ENCODE results near the gene CRMP1.

DNA sequence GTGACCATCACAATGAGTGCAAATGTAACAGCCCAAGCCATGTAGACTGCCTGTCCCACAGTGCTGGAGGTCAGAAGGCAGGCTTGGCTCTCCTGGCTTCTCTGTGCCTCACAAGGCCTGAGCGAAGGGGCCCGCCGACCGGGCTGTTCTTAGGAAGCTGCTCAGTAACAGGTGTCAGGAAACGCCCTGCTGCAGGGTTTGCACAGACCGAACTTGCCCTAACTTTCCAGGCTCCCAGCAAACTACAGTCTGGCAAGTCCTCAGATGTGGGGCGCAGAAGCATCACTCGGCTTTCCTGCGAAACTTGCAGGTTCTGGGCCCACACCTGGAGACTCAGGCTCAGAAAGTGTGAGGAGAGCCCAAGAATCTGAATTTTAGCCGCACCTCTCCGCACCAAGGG is 87.6 kb downstream of the CRMP1 start:
- TF ChIP-seq, protein P1, sequence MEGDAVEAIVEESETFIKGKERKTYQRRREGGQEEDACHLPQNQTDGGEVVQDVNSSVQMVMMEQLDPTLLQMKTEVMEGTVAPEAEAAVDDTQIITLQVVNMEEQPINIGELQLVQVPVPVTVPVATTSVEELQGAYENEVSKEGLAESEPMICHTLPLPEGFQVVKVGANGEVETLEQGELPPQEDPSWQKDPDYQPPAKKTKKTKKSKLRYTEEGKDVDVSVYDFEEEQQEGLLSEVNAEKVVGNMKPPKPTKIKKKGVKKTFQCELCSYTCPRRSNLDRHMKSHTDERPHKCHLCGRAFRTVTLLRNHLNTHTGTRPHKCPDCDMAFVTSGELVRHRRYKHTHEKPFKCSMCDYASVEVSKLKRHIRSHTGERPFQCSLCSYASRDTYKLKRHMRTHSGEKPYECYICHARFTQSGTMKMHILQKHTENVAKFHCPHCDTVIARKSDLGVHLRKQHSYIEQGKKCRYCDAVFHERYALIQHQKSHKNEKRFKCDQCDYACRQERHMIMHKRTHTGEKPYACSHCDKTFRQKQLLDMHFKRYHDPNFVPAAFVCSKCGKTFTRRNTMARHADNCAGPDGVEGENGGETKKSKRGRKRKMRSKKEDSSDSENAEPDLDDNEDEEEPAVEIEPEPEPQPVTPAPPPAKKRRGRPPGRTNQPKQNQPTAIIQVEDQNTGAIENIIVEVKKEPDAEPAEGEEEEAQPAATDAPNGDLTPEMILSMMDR (IDR thresholded peaks at IDR 0.05; ENCODE audit: borderline replicate concordance, extremely low read depth, low read length, poor library complexity, severe bottlenecking), result no peak
- no peak for TF ChIP-seq EZH2 (IDR thresholded peaks at IDR 0.05; ENCODE audit: borderline replicate concordance, low read depth, low read length, severe bottlenecking)
